Measurements from ENCODE around the gene MAT1A.

MAT1A gene

GRCh38 chr10:80283536-80284199, 5.8 kb downstream of the MAT1A start:
- no peak for DNase-seq (ENCODE audit: insufficient read length, low spot score)
- FAIRE-seq = no peak

- DNase-seq (ENCODE audit: insufficient read length, low spot score) (no peak), FAIRE-seq (no peak)
These were observed 6.3 kb downstream of the MAT1A start for GRCh38 chr10:80283119-80283518.

GRCh38 chr10:80281784-80282765, 7.4 kb downstream of the MAT1A start:
- FAIRE-seq = no peak
- DNase-seq (ENCODE audit: insufficient read length, low spot score) = no peak

- DNase-seq (ENCODE audit: insufficient read length, low spot score) = no peak
- FAIRE-seq = no peak
These were observed 8.2 kb downstream of the MAT1A start for GRCh38 chr10:80281292-80281691.

GRCh38 chr10:80280071-80280800, 9.2 kb downstream of the MAT1A start:
- DNase-seq (ENCODE audit: insufficient read length, low spot score) (no peak), FAIRE-seq (no peak)

- DNase-seq (ENCODE audit: insufficient read length, low spot score) (no peak), FAIRE-seq (no peak)
These were observed 10.3 kb downstream of the MAT1A start for GRCh38 chr10:80279146-80279545.

GRCh38 chr10:80278480-80278879, 11.0 kb downstream of the MAT1A start:
- no peak for FAIRE-seq
- DNase-seq (ENCODE audit: insufficient read length, low spot score) = no peak

- DNase-seq (ENCODE audit: insufficient read length, low spot score) = no peak
- FAIRE-seq = no peak
These were observed 11.7 kb downstream of the MAT1A start for GRCh38 chr10:80277567-80278250.

- no peak for FAIRE-seq
- no peak for DNase-seq (ENCODE audit: insufficient read length, low spot score)
These were observed 12.4 kb downstream of the MAT1A start for GRCh38 chr10:80277016-80277415.

GRCh38 chr10:80276335-80276734, 13.1 kb downstream of the MAT1A start:
- DNase-seq (ENCODE audit: insufficient read length, low spot score) (no peak), FAIRE-seq (no peak)

GRCh38 chr10:80275756-80276155, 13.7 kb downstream of the MAT1A start:
- DNase-seq (ENCODE audit: insufficient read length, low spot score) = no peak
- FAIRE-seq = no peak

GRCh38 chr10:80275135-80275498, 14.3 kb downstream of the MAT1A start:
- FAIRE-seq = no peak

GRCh38 chr10:80274396-80275134, 14.9 kb downstream of the MAT1A start:
- no peak for DNase-seq (ENCODE audit: insufficient read length, low spot score)
- no peak for FAIRE-seq

More at GRCh38 chr10:80275135-80275498, 14.3 kb downstream of the MAT1A start:
- DNase-seq (ENCODE audit: insufficient read length, low spot score) = no peak

- FAIRE-seq (no peak), DNase-seq (ENCODE audit: insufficient read length, low spot score) (no peak)
These were observed 15.8 kb downstream of the MAT1A start for GRCh38 chr10:80273523-80274170.

GRCh38 chr10:80272793-80273522, 16.5 kb downstream of the MAT1A start:
- DNase-seq (ENCODE audit: insufficient read length, low spot score) = no peak
- no peak for FAIRE-seq

- no peak for FAIRE-seq
- DNase-seq (ENCODE audit: insufficient read length, low spot score) = no peak
These were observed 18.0 kb downstream of the MAT1A start for GRCh38 chr10:80271416-80271815.

GRCh38 chr10:80270887-80271286, 18.6 kb downstream of the MAT1A start:
- no peak for DNase-seq (ENCODE audit: insufficient read length, low spot score)

GRCh38 chr10:80268938-80269588, 20.4 kb downstream of the MAT1A start:
- DNase-seq (ENCODE audit: insufficient read length, low spot score) = no peak
- FAIRE-seq = no peak

More at GRCh38 chr10:80270887-80271286, 18.6 kb downstream of the MAT1A start:
- no peak for FAIRE-seq

All from GM19239 (cell line).